Measurements from ENCODE around the gene FRMD1.

GRCh38 chr6:168126566-168127383, 47.8 kb upstream of the FRMD1 start:
- TF ChIP-seq ATF3 (IDR thresholded peaks at IDR 0.05; ENCODE audit: borderline replicate concordance, extremely low read depth, low read depth, low read length): no peak
- TF ChIP-seq BHLHE40 (IDR thresholded peaks at IDR 0.05; ENCODE audit: borderline replicate concordance in 1 of 2, low read depth in 2 of 2, low read length in 1 of 2): no peak
- TF ChIP-seq, protein P1, sequence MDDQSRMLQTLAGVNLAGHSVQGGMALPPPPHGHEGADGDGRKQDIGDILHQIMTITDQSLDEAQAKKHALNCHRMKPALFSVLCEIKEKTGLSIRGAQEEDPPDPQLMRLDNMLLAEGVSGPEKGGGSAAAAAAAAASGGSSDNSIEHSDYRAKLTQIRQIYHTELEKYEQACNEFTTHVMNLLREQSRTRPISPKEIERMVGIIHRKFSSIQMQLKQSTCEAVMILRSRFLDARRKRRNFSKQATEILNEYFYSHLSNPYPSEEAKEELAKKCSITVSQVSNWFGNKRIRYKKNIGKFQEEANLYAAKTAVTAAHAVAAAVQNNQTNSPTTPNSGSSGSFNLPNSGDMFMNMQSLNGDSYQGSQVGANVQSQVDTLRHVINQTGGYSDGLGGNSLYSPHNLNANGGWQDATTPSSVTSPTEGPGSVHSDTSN (IDR thresholded peaks at IDR 0.05; ENCODE audit: insufficient replicate concordance, low read depth, low read length): no peak
- no peak for TF ChIP-seq CTCF (IDR thresholded peaks at IDR 0.05 in 2 of 3, conservative IDR thresholded peaks at IDR 0.05 in 1 of 3; ENCODE audit: control insufficient read depth in 2 of 3, extremely low read depth in 1 of 3, insufficient read depth in 1 of 3, low read depth in 3 of 3, low read length in 3 of 3)
- TF ChIP-seq CEBPB (IDR thresholded peaks at IDR 0.05; ENCODE audit: borderline replicate concordance in 1 of 2, low read depth in 2 of 2, low read length in 2 of 2): no peak
- no peak for TF ChIP-seq MAX (IDR thresholded peaks at IDR 0.05; ENCODE audit: low read depth, low read length)
- no peak for TF ChIP-seq TAF1 (IDR thresholded peaks at IDR 0.05; ENCODE audit: borderline replicate concordance, low read depth, low read length)
- TF ChIP-seq CHD2 (IDR thresholded peaks at IDR 0.05; ENCODE audit: borderline replicate concordance, low read depth, low read length): no peak
- no peak for TF ChIP-seq YY1 (IDR thresholded peaks at IDR 0.05; ENCODE audit: low read depth, low read length)
- no peak for TF ChIP-seq SREBF1 (IDR thresholded peaks at IDR 0.05; ENCODE audit: low read length)
- no peak for TF ChIP-seq POLR2A (IDR thresholded peaks at IDR 0.05; ENCODE audit: low read depth, low read length)
- no peak for TF ChIP-seq NBN (IDR thresholded peaks at IDR 0.05)
- TF ChIP-seq BCL11A (IDR thresholded peaks at IDR 0.05; ENCODE audit: low read depth, low read length): no peak
- TF ChIP-seq, protein P2, sequence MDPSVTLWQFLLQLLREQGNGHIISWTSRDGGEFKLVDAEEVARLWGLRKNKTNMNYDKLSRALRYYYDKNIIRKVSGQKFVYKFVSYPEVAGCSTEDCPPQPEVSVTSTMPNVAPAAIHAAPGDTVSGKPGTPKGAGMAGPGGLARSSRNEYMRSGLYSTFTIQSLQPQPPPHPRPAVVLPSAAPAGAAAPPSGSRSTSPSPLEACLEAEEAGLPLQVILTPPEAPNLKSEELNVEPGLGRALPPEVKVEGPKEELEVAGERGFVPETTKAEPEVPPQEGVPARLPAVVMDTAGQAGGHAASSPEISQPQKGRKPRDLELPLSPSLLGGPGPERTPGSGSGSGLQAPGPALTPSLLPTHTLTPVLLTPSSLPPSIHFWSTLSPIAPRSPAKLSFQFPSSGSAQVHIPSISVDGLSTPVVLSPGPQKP (IDR thresholded peaks at IDR 0.05; ENCODE audit: low read depth, low read length): no peak
